ENCODE results near the gene SYNM. TPM values are rescaled to one million over a fixed set of nuclear protein-coding genes. Genes with fewer than 3 reads are reported as not detected.

Gene SYNM
- total RNA-seq, 1 experiment from 2014 or later, result 3.3 TPM

- no peak for DNase-seq (ENCODE audit: low read depth, low spot score)
- no peaks in the 10 kb centered on the region for H4K20me1 ChIP-seq (ENCODE audit: insufficient read depth)
- no TSS peak for BruUV-seq (replicated peaks)
- no peak overlapping the region for H3K9ac ChIP-seq (ENCODE audit: low read length)
- H2AFZ ChIP-seq (ENCODE audit: low read depth, low read length, poor library complexity, severe bottlenecking), result no peak overlapping the region
- no peak overlapping the region for H3K27ac ChIP-seq (ENCODE audit: low read depth, low read length)
- H3K79me2 ChIP-seq (ENCODE audit: insufficient read depth, low read length), result no peaks in the 10 kb centered on the region
- H3K4me2 ChIP-seq (ENCODE audit: low read length), result no peak overlapping the region
- ATAC-seq, result no peak
- TF ChIP-seq JUND (IDR thresholded peaks at IDR 0.05) (no peak), EZH2phosphoT487 (IDR thresholded peaks at IDR 0.05; ENCODE audit: borderline replicate concordance) (no peak), RAD21 (IDR thresholded peaks at IDR 0.05; ENCODE audit: low read depth) (no peak), CTCF (IDR thresholded peaks at IDR 0.05 in 2 of 3, conservative IDR thresholded peaks at IDR 0.05 in 1 of 3; ENCODE audit: borderline replicate concordance in 1 of 3, insufficient read depth in 1 of 3, low read depth in 2 of 3, low read length in 2 of 3) (no peak), POLR2A (IDR thresholded peaks at IDR 0.05; ENCODE audit: borderline replicate concordance, extremely low read depth, insufficient read depth, insufficient read length) (no peak), CBX3 (IDR thresholded peaks at IDR 0.05; ENCODE audit: low read depth) (no peak), ZFX (IDR thresholded peaks at IDR 0.05) (no peak)
- no peaks in the 10 kb centered on the region for H3K27me3 ChIP-seq (ENCODE audit: insufficient read depth, low read length)
- H3K9me2 ChIP-seq (ENCODE audit: insufficient read depth), result no peaks in the 10 kb centered on the region
- ChIA-PET CTCF (no interaction called here), POLR2A (no interaction called here), RAD21 (ENCODE audit: low non-redundant PET in 1 of 2, low total read pairs in 2 of 2, uncharacterized antibody in 2 of 2, unreplicated experiment in 2 of 2) (no interaction called here)
- H3K36me3 ChIP-seq (ENCODE audit: control insufficient read depth in 1 of 2, insufficient read depth in 2 of 2, low read length in 2 of 2), result no peaks in the 10 kb centered on the region
- peaks cover 31 to 39% of the 10 kb centered on the region in 2 experiments for H3K4me1 ChIP-seq (ENCODE audit: control insufficient read depth in 1 of 2, insufficient read depth in 2 of 2, low read length in 2 of 2)
- no peaks in the 10 kb centered on the region for H3K9me3 ChIP-seq (ENCODE audit: control insufficient read depth in 1 of 2, insufficient read depth in 1 of 2, low read depth in 1 of 2, low read length in 2 of 2)
- no peak overlapping the region for H3K4me3 ChIP-seq (replicated peaks in 1 of 2; ENCODE audit: low read depth in 1 of 2, low read length in 2 of 2)
- intact Hi-C loops (cut with micrococcal nuclease), result loop anchor here (5.0 kb wide), 1 partner anchor 90 kb away; no protein-coding TSS in a partner anchor
Observed at GRCh38 chr15:99121691-99122410, 17.0 kb downstream of the SYNM start.

All from HCT116 (cell line).